Activated gamma-delta T cell (primary cell): ENCODE results near the gene PPFIBP1.
A peak's percentile ranks its signal among the peaks of the same experiment; 100 is the strongest.
"Not testable (repeated sequence)": the region's sequence is repeated elsewhere in the genome, so short reads cannot be mapped to it uniquely, and the experiment has no call there.

Experiments
- DNase-seq: peaks from one replicate; lab custom pipeline; 2025; lab: John Stamatoyannopoulos, UW

The PPFIBP1 gene

DNA sequence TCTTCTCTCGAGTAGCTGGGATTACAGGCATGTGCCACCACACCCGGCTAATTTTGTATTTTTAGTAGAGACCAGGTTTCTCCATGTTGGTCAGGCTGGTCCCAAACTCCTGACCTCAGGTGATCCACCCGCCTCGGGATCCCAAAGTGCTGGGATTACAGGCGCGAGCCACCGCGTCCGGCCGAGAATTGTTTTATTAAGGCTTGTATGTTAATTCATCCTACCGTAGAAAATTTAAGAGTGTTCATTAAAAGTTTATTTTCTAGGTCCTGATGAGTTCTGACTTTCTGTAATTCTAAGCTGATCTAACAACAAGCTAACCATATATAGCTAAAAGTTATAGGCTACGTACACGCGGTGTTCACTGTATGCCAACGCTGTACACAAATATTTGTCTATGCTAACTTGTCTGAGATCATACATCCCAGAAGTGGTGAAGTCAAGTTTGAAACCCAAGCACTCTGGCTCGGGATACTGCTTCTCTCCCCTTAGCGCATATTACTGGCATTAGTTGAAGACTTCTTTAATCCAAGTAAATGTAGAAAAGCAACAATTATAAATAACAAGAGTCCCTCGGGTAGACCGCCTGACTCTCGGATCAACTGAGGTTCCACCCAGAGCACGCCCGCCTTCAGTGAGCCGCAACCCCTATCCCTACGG, 186.1 kb downstream of the PPFIBP1 start:
- no peak for DNase-seq

DNA sequence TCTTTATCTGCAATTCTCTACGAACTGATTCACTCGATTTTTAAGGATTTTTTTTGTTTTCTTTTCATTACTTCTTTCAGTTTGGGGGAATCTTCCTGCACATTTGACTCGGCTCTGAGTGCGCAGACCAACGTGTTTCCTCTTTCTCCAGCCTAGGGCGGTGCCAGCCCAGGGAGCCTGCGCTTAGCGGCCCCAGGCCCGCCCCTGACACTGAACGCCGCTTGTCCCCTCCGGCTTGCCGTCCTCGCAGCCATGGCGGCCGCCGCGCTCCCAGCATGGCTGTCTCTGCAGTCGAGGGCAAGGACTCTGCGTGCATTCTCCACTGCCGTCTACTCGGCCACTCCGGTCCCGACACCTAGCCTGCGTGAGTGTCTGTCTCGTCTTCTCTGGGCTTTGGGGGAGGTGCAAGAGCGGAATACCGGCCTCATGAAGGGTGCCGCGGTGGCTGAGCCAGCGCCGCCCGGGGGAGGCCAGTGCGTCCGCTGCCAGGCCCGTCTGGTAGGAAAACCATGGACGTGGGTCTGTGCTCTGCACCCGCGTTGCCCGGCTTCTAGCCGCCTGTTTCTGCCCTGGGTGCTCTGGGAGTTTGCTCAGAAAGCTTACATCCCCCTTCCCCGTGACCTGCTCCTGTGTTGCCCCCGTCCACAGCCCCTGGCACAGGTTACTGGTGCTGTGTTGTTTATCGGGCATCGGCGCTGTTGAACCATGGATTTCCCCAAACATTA, 186.7 kb downstream of the PPFIBP1 start, which contains the start of gene MRPS35:
Gene MRPS35, plus strand, starts transcription at position 241 of the 725 bp plus-strand sequence. Its CDS starts 12 bp downstream, at position 253.
- peak; percentile 87 for DNase-seq

DNA sequence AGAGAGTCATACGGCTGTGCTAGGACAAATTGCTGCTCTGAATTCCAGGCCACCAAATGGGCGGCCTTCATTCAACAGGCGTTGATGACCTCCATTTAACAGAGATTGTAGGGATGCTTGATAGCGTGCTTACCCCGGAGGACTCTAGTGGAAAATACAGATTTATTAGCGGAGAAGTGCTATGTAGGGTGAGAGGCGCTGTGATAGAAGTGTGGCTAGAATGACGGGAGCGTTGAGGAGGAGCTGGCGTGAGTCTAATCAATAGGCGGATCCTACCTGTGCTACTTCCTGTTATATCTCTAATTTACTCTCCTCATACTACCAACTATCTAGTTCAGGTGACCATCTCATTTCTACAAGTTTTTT, 187.3 kb downstream of the PPFIBP1 start:
- no peak for DNase-seq

DNA sequence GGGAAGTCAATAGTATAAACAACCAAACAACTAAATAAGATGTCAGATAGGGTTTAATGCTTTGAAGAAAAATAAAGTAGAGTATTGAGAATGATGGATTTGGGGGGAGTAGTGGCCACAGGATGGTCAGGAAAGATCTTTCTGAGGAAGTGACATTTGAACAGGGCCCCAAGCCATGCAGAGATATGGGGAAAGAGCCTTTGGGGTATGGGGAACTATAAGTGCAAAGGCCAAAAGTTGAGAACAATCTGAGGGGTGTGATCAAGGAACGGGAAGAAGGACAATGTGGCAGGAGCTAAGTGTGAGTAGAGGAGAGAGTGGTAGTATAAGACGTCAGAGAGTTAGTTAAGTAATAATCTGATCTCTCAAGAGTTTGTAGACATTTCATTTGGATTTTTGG, 188.0 kb downstream of the PPFIBP1 start:
- no peak for DNase-seq

DNA sequence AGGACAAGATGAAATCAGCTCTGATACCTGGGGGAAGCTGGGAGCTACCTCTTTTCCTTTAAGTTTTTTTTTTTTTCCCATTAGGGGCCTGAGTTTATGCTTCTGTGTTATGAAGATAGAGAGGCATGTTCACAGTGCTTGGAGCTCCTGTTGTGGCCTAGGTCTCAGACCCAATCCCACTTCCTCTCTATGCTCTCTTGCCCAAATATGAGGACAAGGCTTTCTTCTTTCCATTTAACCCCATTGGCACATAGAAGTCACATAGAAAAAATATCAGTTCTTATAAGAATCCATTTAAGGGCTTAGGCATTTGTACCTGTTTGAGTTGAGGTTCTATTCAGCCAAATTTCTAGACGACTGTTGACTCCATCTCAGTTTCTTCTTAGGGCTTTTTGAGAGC, 199.2 kb downstream of the PPFIBP1 start:
- DNase-seq, result no peak

DNA sequence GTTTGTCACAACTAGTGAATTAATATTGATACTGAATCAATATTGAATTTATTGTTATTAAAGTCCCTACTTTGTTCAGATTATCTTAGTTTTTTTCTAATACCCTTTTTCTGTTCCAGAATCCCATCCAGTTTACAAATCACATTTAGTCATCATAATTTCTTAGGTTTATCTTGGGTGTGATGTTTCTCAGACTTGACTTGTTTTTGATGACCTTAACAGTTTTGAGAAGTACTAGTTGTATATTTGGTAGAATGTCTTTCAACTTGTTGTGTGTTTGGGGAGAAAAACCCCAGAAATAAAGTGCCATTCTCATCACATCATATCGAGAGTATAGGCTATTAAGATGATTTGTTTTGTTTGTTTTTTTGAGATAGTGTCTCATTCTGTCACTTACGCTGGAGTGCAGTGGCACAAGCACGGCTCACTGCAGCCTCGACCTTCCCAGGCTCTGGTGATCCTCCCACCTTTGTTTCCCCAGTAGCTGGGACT, 206.1 kb downstream of the PPFIBP1 start:
- DNase-seq, result no peak

DNA sequence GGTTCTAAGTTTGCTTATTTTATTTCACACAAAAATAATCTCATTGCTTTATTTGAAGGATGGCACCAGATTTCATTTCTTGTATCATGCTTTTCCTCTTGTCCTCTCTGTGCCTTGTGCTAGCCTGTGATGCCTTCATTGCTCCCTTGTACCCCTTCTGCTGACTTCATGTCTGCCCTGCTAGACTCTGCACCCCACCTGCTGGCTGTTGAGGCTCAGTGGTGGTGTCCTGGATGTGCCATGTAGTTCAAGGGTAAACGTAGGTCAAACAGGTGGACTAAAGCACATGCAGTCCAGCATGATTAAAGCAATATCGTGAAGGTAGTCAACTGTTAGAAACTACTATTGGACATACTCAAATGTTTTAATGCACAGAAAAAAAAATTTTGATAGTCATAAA, 208.3 kb downstream of the PPFIBP1 start:
- no peak for DNase-seq

DNA sequence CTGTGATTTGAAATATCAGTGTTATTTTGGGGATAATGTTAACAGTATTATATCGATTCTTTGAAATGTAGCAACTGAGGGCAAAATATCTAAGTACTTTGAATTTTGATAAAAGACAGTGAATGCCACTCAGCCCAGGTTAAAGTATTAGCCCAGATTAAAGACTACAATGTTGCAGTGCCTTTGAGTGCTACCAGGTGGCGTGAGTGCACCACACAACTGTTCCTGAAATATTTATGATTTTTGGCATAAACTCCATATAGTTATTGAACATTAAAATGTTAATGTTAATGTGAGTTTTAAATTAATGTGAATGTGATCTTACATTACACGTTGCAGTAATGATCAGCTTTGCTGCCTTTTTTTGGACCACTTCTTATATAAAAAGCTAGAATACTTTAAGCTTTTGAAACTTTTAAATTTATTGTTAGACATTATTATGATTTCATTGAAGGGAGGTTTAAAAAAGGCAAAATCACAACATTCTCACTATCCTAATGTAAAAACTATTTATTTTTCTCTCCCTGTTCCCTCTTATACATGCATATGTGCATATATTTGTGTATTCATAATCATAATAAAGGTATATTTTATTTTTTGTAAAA, 209.1 kb downstream of the PPFIBP1 start:
- DNase-seq, result no peak

DNA sequence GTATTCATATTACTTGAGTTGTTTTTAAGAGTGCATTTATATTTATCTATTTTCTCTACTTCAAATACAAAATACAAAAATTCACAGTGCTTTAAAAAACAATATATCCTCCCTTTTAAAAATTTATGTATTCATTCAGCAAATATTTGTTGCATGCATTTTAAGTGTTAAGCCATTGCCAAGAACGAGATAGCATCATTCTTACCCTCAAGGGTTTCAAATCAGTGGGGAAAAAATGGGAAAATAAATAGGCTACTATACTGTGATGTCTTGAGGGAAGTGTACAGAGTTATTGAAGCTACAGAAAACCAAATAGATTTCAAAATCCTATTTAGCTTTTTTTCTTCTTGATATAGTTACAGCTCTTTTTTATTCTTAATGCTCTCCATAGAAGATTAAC, 209.8 kb downstream of the PPFIBP1 start:
- DNase-seq, result no peak

DNA sequence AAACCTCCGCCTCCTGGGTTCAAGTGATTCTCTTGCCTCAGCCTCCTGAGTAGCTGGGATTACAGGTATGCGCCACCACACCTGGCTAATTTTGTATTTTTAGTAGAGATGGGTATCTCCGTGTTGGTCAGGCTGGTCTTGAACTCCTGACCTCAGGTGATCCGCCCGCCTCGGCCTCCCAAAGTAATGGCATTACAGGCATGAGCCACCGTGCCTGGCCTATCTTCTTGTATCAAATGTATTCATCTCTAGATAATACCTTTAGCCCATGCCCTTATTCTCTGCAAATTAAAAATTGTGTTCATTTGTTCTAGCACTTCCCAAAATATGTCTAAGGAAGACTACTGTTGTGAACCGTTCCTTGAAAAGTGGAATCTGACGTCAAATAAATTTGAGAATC, 210.3 kb downstream of the PPFIBP1 start:
- not testable (repeated sequence) for DNase-seq

DNA sequence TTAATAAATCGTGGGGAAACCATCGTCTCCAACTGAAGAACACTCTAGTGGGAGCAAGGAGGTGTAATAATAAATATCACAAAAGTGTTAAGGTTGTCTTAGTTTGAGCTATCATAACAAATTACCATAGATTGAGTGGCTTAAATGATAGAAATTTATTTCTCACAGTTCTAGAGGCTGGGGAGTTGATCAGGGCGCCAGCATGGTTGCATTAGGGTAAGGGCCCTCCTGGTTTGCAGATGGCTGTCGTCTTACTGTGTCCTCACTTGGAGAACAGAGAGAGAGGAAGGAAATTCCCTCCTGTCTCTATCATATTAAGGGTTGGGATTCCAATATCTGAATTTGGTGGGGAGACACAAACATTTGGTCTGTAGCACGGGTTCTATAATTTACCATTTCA, 219.6 kb downstream of the PPFIBP1 start:
- no peak for DNase-seq
